Measurements from ENCODE around the gene P3H4. TPM values are rescaled to one million over a fixed set of nuclear protein-coding genes. Genes with fewer than 3 reads are reported as not detected.
A peak's percentile ranks its signal among the peaks of the same experiment; 100 is the strongest.

Gene P3H4
- total RNA-seq, 6 experiments from 2014 or later: 1.8 to 3.8 (median 2.8) TPM

DNA sequence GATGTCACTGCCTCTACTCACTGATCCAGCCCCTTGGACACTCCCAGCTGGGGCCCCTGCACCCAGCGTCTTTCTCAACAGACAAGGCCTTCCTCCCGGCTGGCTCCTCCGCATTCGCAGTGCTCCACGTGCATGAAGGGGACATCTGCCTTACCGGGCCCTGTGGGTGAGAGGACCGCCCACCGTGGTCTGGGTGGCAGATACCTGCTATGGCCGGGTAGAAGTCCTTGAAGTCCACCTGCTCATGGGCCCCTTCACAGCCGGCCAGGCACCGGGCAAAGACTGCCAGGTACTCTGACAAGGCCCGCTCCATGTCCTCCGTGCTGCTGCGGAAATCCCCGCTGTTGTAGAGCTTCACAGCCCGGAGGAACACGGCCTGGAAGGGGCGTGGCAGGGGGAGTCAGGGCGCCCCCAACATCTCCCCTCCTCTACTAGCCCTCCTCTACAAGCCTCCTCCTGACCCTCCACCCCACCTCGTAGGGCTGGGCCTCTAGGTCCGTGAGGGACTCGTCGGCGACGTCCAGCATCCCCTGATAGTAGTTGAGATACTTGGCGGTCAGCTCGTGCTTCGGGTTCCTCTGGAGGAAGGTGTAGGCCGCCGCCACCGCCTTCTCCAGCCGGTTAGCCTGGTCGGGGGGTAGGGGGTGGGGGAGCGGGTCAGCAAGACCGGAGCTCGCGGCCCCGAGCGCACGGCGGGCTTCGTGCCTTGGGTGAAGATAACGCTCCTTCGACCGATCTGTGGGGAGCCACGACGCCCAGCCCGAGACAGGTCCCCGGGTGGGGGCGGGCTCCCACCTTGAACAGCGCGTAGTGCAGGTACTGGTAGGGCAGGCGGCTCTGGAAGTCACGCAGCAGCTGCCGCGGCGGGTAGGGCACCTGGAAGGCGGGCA is 845 bp downstream of the P3H4 start:
- Histone ChIP-seq H3K4me1 (peaks cover 0 to 10% (median 2%) of the 10 kb centered on the region in 4 donors), H3K9me3 (no peaks in the 10 kb centered on the region), H3K4me3 (peak overlapping the region; percentile 70 to 82 (median 80)), H3K27me3 (no peaks in the 10 kb centered on the region), H3K27ac (peak overlapping the region in 1 of 3 donors; percentile 13), H3K36me3 (no peaks in the 10 kb centered on the region)
- WGBS (ENCODE audit: insufficient coverage, low coverage, low lambda C conversion rate, missing lambda C conversion rate): 57% methylated on average over 16 of the region's 58 CpGs
- TF ChIP-seq POLR2A (IDR thresholded peaks at IDR 0.05) (no peak), CTCF (IDR thresholded peaks at IDR 0.05) (no peak)
- peak in 1 of 4 donors; percentile 13 for ATAC-seq
- intact Hi-C loops (cut with DNase I): loop anchor here (10.0 kb wide), 2 partner anchors 74 to 144 kb away; no protein-coding TSS in a partner anchor
- peak in 1 of 3 donors; percentile 49 for DNase-seq

GRCh38 chr17:41806685-41807445 is 4.9 kb downstream of the P3H4 start:
- TF ChIP-seq POLR2A (IDR thresholded peaks at IDR 0.05): no peak
- TF ChIP-seq CTCF (IDR thresholded peaks at IDR 0.05): no peak
- intact Hi-C loops (cut with DNase I): no loop called here
- 40% methylated on average over 2 of the region's 8 CpGs for WGBS (ENCODE audit: insufficient coverage, low coverage, low lambda C conversion rate, missing lambda C conversion rate)
- no peak overlapping the region for H3K27ac ChIP-seq
- H3K27me3 ChIP-seq: no peaks in the 10 kb centered on the region
- no peak for DNase-seq
- ATAC-seq: no peak
- no peak overlapping the region for H3K4me3 ChIP-seq
- H3K4me1 ChIP-seq: peaks cover 0 to 5% (median 0%) of the 10 kb centered on the region in 4 donors
- H3K9me3 ChIP-seq: no peaks in the 10 kb centered on the region
- no peaks in the 10 kb centered on the region for H3K36me3 ChIP-seq

GRCh38 chr17:41803049-41804020 is 8.4 kb downstream of the P3H4 start:
- no peaks in the 10 kb centered on the region for H3K9me3 ChIP-seq
- no peaks in the 10 kb centered on the region for H3K27me3 ChIP-seq
- WGBS (ENCODE audit: insufficient coverage, low coverage, low lambda C conversion rate, missing lambda C conversion rate): 64% methylated on average over 8 of the region's 24 CpGs
- TF ChIP-seq CTCF (IDR thresholded peaks at IDR 0.05) (no peak), POLR2A (IDR thresholded peaks at IDR 0.05) (no peak)
- no peak overlapping the region for H3K27ac ChIP-seq
- no peaks in the 10 kb centered on the region for H3K36me3 ChIP-seq
- H3K4me1 ChIP-seq: peaks cover 0 to 6% (median 3%) of the 10 kb centered on the region in 4 donors
- peak in 1 of 4 donors; percentile 33 for ATAC-seq
- no peak overlapping the region for H3K4me3 ChIP-seq
- DNase-seq: no peak
- intact Hi-C loops (cut with DNase I): loop anchor here (5.0 kb wide), 1 partner anchor 66 kb away; no protein-coding TSS in a partner anchor

All from right lobe of liver (tissue), 6 donors.